NCI-H2081 treated with DMSO at 0.1 percent for 48 hours (cell line): ENCODE data around the gene RFTN1.

ENCODE experiments used
- DNase-seq: peaks from one replicate; lab custom pipeline; 2025; lab: John Stamatoyannopoulos, UW

Gene RFTN1

DNA sequence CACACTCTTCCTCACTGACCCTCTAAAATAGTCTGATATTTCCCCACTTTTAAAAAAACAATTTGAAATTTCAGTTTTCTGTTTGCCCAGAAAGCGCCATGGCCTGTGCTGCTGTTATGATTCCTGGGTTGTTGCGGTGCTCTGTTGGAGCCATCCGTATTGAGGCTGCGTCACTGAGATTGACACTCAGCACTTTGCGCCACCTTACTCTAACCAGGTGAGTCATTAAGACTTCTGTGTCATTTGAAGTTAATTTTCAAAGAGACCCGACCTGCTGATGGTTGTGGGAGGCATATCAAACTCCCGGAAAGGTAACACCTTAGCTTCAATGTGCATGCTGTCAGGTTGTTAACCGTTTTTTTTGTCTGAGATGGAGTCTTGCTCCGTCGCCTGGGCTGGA lies 242.6 kb downstream of the RFTN1 start:
- no peak for DNase-seq

GRCh38 chr3:16266714-16267113 lies 246.8 kb downstream of the RFTN1 start:
- no peak for DNase-seq
